GM18907 (cell line): ENCODE data around the gene CHSY1.
"Not testable (repeated sequence)": the region's sequence is repeated elsewhere in the genome, so short reads cannot be mapped to it uniquely, and the experiment has no call there.

ENCODE experiments used
- ATAC-seq: cut with Tn5 transposase; IDR thresholded peaks from one replicate; pipeline ENCODE4 v1.9.1; 2021; ENCODE audit warnings: mild to moderate bottlenecking, moderate library complexity; ENCODE audit not compliant: unreplicated experiment

CHSY1 gene, protein sequence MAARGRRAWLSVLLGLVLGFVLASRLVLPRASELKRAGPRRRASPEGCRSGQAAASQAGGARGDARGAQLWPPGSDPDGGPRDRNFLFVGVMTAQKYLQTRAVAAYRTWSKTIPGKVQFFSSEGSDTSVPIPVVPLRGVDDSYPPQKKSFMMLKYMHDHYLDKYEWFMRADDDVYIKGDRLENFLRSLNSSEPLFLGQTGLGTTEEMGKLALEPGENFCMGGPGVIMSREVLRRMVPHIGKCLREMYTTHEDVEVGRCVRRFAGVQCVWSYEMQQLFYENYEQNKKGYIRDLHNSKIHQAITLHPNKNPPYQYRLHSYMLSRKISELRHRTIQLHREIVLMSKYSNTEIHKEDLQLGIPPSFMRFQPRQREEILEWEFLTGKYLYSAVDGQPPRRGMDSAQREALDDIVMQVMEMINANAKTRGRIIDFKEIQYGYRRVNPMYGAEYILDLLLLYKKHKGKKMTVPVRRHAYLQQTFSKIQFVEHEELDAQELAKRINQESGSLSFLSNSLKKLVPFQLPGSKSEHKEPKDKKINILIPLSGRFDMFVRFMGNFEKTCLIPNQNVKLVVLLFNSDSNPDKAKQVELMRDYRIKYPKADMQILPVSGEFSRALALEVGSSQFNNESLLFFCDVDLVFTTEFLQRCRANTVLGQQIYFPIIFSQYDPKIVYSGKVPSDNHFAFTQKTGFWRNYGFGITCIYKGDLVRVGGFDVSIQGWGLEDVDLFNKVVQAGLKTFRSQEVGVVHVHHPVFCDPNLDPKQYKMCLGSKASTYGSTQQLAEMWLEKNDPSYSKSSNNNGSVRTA

GRCh38 chr15:101251830-101252820 is at the start of gene CHSY1:
Gene CHSY1 (minus strand): TSS chr15:101252048. CDS start chr15:101251456, 592 bp downstream.
- peak; percentile 74 for ATAC-seq

GRCh38 chr15:101296418-101297405 is 44.9 kb upstream of the CHSY1 start:
- no peak for ATAC-seq

DNA sequence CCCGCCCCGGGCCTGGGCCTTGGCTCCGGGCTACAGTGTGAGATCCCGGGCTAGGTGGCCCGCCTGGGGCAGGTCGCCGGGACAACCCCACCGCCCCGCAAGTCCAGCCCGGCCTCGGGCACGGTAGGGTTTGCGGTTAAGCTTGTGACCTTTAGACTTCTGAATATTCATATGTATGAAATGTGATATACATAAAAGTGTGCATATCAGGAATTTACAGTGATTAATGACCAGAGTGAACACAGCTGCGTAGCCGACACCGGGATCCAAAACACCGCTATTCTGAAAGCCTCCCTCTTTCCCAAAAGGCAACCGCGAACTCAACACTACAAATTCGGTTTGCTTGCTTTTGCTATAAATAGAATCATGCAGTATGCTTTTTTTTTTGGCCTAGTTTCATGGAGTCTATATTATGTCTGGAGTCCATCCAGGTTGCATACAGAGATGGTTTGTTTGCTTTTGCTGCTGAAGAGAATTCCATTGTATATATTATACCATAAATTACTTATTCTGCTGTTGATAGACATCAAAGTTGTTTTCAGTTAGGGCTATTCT is 43.8 kb upstream of the CHSY1 start:
- no peak for ATAC-seq

DNA sequence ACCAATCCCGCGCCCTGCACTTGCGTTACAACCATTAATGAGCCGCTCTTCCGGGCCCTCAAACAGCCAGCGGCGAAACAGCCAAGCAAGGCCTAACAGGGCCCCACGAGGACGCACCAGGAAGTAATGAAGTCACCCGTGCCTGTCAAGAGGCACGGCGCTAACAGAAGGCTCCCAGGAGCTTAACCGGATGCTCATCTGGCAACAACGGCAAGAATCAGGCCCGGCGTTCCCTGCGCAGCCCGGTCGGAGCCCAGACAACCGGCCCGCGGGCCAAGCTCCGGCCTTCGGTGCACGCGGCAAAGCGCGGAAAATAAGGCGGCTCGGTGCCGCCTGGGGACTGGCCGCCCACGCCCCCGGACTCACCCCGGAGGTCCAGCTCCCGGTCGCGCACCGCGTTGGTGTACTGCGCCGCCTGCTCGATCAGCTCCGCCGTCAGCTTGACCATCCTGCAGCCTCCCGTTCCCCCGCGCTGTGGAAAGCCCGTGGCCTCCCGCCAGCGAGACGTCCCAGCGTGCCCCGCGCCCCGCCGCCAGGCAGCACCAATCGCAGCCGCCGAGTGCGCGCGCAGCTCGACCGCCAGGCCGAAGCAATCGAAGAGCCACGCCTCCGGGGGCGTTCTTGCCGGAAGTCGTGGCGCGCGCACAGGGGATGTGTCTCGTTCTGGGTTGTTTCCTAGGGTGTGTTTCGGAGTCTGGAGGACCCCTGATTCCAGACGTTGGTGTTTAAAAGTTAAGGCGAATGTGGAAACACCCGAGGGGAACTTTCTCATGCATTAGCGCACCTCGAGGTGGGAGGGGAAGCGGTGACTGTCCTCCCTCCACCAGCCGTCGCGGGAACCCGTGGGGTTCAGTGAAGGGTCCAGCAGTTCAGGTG is 43.1 kb upstream of the CHSY1 start, which contains the start of gene SNRPA1:
Gene SNRPA1, minus strand, starts transcription at position 518 of the 876 bp plus-strand sequence. Its CDS starts 70 bp downstream, at position 448.
- ATAC-seq: peak; percentile 84

GRCh38 chr15:101293122-101293521 is 41.3 kb upstream of the CHSY1 start:
- no peak for ATAC-seq

DNA sequence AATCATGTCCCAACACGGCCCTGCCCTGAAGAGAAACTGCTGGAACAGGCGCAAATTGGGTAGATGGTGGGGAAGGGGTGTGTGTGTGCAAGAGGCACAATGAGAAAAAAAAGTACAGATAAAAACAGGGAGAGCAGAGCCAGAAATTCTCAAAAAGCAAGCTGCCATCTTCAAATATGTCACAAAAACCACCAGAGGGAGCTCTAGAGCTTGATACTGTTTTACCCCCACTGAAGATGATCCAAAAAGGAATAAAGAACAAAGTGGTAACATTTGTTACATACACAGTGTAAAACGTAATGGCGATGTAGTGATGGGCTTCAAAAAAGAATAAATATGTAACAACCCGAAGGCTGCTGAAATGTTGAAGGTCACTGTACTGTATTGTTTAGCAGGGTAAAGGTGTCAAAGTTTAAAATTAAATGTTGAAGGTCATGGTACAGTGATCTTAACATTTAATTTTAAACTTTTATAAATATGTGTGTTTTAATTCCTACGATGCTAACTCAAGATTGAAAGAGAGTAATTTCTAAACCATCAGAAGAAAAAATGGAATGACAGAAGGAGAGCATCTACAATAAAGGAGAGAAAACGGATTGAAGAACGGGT is 37.2 kb upstream of the CHSY1 start:
- ATAC-seq: no peak

- ATAC-seq: not testable (repeated sequence)
These were observed 35.5 kb upstream of the CHSY1 start for GRCh38 chr15:101287342-101287741.

DNA sequence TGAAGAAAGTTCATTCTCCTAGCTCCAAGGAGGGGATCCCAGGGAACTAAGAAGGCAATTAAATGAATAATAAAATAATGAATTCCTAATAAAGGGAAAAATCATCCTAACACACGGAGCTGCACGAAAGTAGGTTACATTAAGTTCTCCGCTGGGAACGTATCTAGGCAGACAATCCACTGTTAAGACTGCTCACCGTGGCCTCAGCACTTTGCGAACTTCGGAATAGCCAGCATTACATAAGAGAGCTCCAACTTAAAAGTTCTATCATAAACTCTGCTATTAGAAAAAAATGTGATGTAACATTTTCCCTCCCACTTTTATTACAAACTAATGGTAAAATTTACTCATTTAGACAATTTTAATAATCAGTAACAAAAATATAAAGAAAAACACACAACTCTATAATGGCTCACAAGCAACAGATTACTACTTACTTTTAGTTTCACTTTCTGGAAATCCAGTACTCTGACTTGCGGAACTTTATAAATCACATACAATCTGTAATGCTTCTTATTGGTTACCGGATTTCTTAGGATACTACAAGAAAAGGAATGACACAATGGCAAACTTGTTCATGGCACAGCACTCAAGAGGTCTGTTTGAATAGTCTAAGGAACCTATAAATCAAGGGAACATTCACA is 34.7 kb upstream of the CHSY1 start:
- ATAC-seq: no peak

GRCh38 chr15:101283931-101284330 is 32.1 kb upstream of the CHSY1 start:
- no peak for ATAC-seq

- no peak for ATAC-seq
These were observed 28.2 kb upstream of the CHSY1 start for GRCh38 chr15:101280007-101280406.

- no peak for ATAC-seq
These were observed 26.2 kb upstream of the CHSY1 start for GRCh38 chr15:101277943-101278564.

- peak; percentile 92 for ATAC-seq
These were observed 25.4 kb upstream of the CHSY1 start, which contains the start of gene SELENOS for GRCh38 chr15:101277038-101277822. Gene SELENOS (minus strand): TSS chr15:101277485. CDS start chr15:101277417, 68 bp downstream.

GRCh38 chr15:101276501-101277037 is 24.7 kb upstream of the CHSY1 start:
- ATAC-seq: no peak

- peak; percentile 30 for ATAC-seq
These were observed 23.2 kb upstream of the CHSY1 start for GRCh38 chr15:101275018-101275417.

DNA sequence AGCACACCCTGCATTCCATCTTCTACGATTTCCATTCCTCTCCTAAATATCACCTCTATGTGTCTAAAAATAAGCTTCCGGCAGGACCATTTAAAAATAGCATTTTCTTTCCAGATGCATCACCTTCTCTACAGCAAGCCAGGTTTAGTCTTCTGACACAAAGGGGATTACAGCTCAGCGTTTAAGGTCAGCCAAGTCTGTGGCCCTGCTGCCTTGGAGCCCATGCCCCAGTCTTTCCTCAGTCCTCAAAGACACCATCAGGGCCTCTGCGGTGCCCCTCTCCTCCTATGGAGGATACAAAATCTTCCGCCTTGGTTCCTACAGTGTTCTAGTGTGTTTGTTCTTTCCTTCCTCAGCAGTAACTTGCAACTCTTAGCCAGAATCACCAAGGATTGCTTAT is 21.7 kb upstream of the CHSY1 start:
- ATAC-seq: no peak

DNA sequence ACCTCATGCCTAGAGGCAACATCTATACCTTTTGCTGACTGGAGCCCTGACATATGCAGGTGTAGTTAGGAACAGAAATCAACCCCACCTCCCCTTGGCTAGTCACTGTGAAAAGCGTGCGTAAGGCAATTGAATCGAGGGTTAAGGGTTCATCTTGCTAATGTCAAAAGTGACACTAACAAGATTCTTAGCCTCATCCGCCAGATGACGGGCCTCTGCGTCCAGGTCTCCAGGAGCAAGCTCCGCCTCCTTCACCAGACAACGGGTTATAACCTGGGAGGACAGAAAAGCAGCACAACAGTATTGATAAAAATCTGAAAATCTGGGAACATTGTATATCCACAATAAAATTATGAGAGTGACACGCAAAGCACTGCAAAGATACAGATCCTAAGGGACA is 20.7 kb upstream of the CHSY1 start:
- ATAC-seq: no peak
